Heart left ventricle (tissue), 16 donors: ENCODE results near the gene METTL2B. TPM values are rescaled to one million over a fixed set of nuclear protein-coding genes. Genes with fewer than 3 reads are reported as not detected.
"Not testable (repeated sequence)": the region's sequence is repeated elsewhere in the genome, so short reads cannot be mapped to it uniquely, and the experiment has no call there.

Source experiments
- ATAC-seq, 4 donors: fragments of 200-7000 bp; cut with Tn5 transposase; one replicate each; pipeline ENCODE4 v1.9.1; 2020 to 2022; ENCODE audit warnings: moderate library complexity in 4 of 4, mild to moderate bottlenecking in 3 of 4, moderate number of reproducible peaks in 1 of 4
- DNase-seq, 5 donors: peaks; one replicate each; pipeline ENCODE4 v3.0.0-alpha.2; 2020
- H3K27ac ChIP-seq, 12 donors: fragments of 200-600 bp; sonication (generic) in 4 of 12; one replicate each; pipeline versions ENCODE4 v1.5.0 to v1.8.0; 2016 to 2022; ENCODE audit warnings: mild to moderate bottlenecking in 2 of 12
- H3K27me3 ChIP-seq, 9 donors: fragments of 200-600 bp; sonication (generic) in 2 of 9; one replicate each; pipeline versions ENCODE4 v1.5.1 to v1.8.0; 2016 to 2022; ENCODE audit warnings: mild to moderate bottlenecking in 3 of 9
- H3K36me3 ChIP-seq, 9 donors: fragments of 200-600 bp; sonication (generic) in 2 of 9; one replicate each; pipeline versions ENCODE4 v1.5.0 to v1.8.0; 2018 to 2022; ENCODE audit warnings: mild to moderate bottlenecking in 2 of 9
- H3K4me1 ChIP-seq, 12 donors: fragments of 200-600 bp; sonication (generic) in 4 of 12; one replicate each; pipeline versions ENCODE4 v1.5.0 to v1.8.0; 2016 to 2022; ENCODE audit warnings: mild to moderate bottlenecking in 3 of 12
- H3K4me3 ChIP-seq, 12 donors: fragments of 200-600 bp; sonication (generic) in 4 of 12; one replicate each; pipeline versions ENCODE4 v1.5.0 to v1.8.0; 2017 to 2022; ENCODE audit warnings: mild to moderate bottlenecking in 9 of 12, moderate library complexity in 4 of 12
- H3K9me3 ChIP-seq, 12 donors: fragments of 200-600 bp; sonication (generic) in 4 of 12; one replicate each; pipeline versions ENCODE4 v1.5.0 to v1.8.0; 2016 to 2022; ENCODE audit warnings: mild to moderate bottlenecking in 1 of 12
- POLR2A ChIP-seq, 2 donors: fragments of 450-650 bp; IDR thresholded peaks; one replicate each; pipeline ENCODE4 v1.6.1; 2017; ENCODE audit warnings: antibody characterized with exemption in 2 of 2, mild to moderate bottlenecking in 2 of 2, moderate library complexity in 2 of 2
- WGBS, 4 donors: extraction: QIAGEN DNeasy Blood & Tissue Kit in 2 of 4; methylation state at CpG; one replicate each; pipeline versions ENCODE4 v1.1.5 to v1.1.7; 2013 to 2018; 5-methylcytosine and 5-hydroxymethylcytosine counted together
- intact Hi-C, 10 donors: fragments of 100-400 bp; cut with DNase I; formaldehyde crosslinking; loops; one replicate each; pipeline versions ENCODE4 v1.11.1 to v1.14.2; 2022
- polyA plus RNA-seq, 2 donors: library from polyadenylated mRNA; stranded (reverse); fragments of 200-250 nt; gene quantifications; one replicate each; pipeline ENCODE4 v1.2.3, GENCODE V29; 2013
- total RNA-seq, 9 donors: library from RNA; depleted of rRNA in 2 of 9; stranded (reverse); fragments of >200 nt in 2 of 9; fragmentation: NEBNext Ultra II Directional in 3 of 9; extraction: Animal tissue kit (Norgen Biotek cat#: 25700) in 3 of 9; gene quantifications; one replicate each; pipeline versions ENCODE4 v1.1.0 to v1.2.4, GENCODE V29; 2016 to 2023
- TF ChIP-seq, protein P1 (sequence below), 12 donors: fragments of 200-600 bp; sonication (generic) in 4 of 12; IDR thresholded peaks; one replicate each; pipeline versions ENCODE4 v1.5.0 to v1.8.0; 2018 to 2022; ENCODE audit warnings: antibody characterized with exemption in 12 of 12, mild to moderate bottlenecking in 5 of 12
- donor health status: ischemic (EF 13 %, LVEDD 7.1; RV severe dilation, severe dysfunction).
- donor health status: healthy with polysubstance abuse.
- donor health status: DM: no; HTN: yes; CAD: no.
- donor health status: DM: no; HTN: no; CAD: no.
- donor health status: ischemic (EF 25% LVEDD 6.9; RV normal size, moderate dysfunction).
- donor health status: ischemic (EF 25% LVEDD 5.7; RV mildly dilated, moderate dysfunction).
- donor health status: healthy.
- donor health status: DM: yes; HTN: yes; CAD: no.
- donor health status: ischemic (EF 35%, LVEDD 5.7; RV mildly dilated, moderate dysfunction).
- donor health status: nonischemic (EF 11% LVEDD 7.7; RV severe dilation, severe dysfunction).
- donor health status: DM: yes; HTN: yes; CAD: no.
- donor health status: PGD.
- donor health status: ischemic (EF 29% LVEDD 5.4; RV normal size, mild dysfunction).
- donor health status: nonischemic (EF 23%, LVEDD 6.1; RV moderate dilation, normal function).

METTL2B gene
- total and polyA plus RNA-seq, 11 donors: 9.1 to 24.6 (median 20.0) TPM

DNA sequence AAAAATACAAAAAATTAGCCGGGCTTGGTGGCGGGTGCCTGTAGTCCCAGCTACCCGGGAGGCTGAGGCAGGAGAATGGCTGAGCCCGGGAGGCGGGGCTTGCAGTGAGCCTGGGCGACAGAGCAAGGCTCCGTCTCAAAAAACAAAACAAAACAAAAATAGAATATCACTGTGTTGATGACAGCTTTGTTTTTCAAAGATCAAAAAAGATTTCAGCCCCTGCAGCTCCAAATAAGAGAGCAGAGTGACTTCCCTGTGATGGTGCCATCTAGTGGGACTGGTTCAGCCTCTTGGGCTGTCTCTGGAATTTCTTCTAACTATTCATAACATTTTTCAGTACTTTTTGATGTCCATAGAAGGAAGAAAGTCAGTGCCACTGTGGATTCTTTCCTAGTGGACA is 60.9 kb downstream of the METTL2B start:
- WGBS, 4 donors: 36 to 55% (median 51%) methylated on average over 7 of the region's 7 CpGs
- intact Hi-C loops: loop anchor here in 2 of 10 donors (5.0 to 10.0 kb wide), 2 partner anchors 63 to 65 kb away; partner anchors contain the start of gene METTL2B (in 1 of the 2)
- H3K9me3 ChIP-seq, DNase-seq, H3K27me3 ChIP-seq, H3K4me3 ChIP-seq: not testable (repeated sequence)
- peak overlapping the region in 1 of 12 donors; percentile 38 for H3K27ac ChIP-seq
- TF ChIP-seq, protein P1, sequence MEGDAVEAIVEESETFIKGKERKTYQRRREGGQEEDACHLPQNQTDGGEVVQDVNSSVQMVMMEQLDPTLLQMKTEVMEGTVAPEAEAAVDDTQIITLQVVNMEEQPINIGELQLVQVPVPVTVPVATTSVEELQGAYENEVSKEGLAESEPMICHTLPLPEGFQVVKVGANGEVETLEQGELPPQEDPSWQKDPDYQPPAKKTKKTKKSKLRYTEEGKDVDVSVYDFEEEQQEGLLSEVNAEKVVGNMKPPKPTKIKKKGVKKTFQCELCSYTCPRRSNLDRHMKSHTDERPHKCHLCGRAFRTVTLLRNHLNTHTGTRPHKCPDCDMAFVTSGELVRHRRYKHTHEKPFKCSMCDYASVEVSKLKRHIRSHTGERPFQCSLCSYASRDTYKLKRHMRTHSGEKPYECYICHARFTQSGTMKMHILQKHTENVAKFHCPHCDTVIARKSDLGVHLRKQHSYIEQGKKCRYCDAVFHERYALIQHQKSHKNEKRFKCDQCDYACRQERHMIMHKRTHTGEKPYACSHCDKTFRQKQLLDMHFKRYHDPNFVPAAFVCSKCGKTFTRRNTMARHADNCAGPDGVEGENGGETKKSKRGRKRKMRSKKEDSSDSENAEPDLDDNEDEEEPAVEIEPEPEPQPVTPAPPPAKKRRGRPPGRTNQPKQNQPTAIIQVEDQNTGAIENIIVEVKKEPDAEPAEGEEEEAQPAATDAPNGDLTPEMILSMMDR (IDR thresholded peaks at IDR 0.05): peak in 11 of 12 donors; percentile 11 to 58 (median 22)
- peaks cover 0 to 66% (median 41%) of the 10 kb centered on the region in 9 donors for H3K36me3 ChIP-seq
- peak; percentile 35 to 67 (median 58) for ATAC-seq
- H3K4me1 ChIP-seq: peaks cover 0 to 39% (median 25%) of the 10 kb centered on the region in 12 donors

DNA sequence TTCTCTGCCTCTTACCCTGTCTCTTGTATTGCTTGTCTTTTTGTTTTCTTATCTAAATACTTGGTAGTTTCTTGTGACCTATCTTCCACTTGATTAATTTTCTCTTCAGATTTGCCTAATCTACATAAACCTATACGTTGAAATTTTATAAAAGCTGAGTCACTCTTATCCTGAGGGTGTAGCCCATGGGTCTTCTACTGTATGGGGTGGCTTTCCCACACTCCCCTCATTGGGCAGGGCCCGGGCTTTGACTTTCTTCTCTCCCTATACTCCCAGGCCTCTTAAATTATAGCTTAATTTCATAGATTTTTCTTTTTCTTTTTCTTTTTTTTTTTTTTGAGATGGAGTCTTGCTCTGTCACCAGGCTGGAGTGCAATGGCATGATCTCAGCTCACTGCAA is 66.0 kb downstream of the METTL2B start:
- WGBS, 4 donors: 77 to 86% (median 81%) methylated on average over 2 of the region's 2 CpGs
- DNase-seq, intact Hi-C loops, ATAC-seq, H3K9me3 ChIP-seq, H3K27ac ChIP-seq, H3K27me3 ChIP-seq, H3K4me3 ChIP-seq: not testable (repeated sequence)
- Histone ChIP-seq H3K36me3 (peaks cover 0 to 84% (median 57%) of the 10 kb centered on the region in 9 donors), H3K4me1 (peaks cover 0 to 13% (median 3%) of the 10 kb centered on the region in 12 donors)

DNA sequence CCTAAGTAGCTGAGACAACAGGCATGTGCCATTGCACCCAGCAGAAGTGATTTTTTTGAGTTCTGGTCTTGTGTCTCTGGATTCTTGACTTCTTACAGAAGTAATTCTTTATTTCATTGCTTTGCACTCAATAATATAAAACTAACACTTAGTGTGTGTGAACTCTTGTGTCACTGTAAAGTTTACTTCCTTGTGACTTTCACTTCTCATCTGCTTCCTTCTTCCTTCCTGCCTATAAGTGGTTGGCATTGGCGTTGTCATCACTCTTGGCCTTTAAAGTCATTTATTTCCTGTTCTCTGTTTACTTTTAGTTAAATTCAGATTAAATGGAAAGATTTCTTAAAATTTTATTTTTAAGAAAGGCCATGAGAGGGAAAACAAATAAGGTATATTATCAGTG is 66.8 kb downstream of the METTL2B start:
- intact Hi-C loops, H3K9me3 ChIP-seq, H3K27me3 ChIP-seq, ATAC-seq, DNase-seq, H3K4me1 ChIP-seq, H3K27ac ChIP-seq, H3K4me3 ChIP-seq: not testable (repeated sequence)
- peaks cover 0 to 92% (median 64%) of the 10 kb centered on the region in 9 donors for H3K36me3 ChIP-seq
- 56 to 100% (median 60%) methylated on average over 1 of the region's 1 CpG for WGBS, 4 donors

DNA sequence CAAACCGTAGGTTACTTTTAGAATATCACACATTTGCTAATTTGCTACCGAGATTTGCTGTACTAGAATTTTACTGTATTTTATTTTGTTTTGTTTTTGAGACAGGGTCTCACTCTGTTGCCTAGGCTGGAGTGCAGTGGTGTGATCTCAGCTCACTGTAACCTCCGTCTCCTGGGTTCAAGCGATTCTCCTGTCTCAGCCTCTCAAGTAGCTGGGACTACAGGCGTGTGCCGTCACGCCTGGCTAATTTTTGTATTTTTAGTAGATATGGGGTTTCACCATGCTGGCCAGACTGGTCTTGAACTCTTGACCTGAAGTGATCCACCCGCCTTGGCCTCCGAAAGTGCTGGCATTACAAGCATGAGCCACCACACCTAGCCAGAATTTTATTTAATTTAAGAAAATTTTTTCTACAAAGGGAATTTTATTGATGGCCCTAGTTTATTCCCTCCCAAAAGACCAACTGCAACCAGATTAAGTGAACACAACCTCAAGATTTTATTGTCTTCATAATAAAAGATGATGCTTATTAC is 69.8 kb downstream of the METTL2B start:
- H3K4me1 ChIP-seq, H3K9me3 ChIP-seq, H3K27me3 ChIP-seq, DNase-seq, intact Hi-C loops, H3K27ac ChIP-seq, H3K4me3 ChIP-seq, ATAC-seq: not testable (repeated sequence)
- 95 to 98% (median 95%) methylated on average over 9 of the region's 9 CpGs for WGBS, 4 donors
- peaks cover 0 to 90% (median 53%) of the 10 kb centered on the region in 9 donors for H3K36me3 ChIP-seq

DNA sequence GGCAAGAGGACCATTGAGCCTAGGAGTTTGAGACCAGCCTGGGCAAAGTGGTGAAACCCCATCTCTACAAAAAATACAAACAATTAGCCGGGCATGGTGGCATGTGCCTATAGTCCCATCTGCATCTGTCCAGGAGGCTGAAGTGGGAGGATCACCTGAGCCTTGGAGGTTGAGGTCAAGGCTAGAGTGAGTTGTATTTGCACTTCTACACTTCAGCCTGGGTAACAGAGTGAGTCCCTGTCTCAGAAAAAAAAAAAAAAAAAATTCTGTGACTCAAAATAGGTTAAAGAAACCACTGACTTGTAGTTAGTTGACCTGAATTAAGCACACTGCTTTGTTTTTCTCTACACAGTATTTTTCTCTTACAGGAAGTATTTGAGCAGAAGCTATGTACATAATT is 74.4 kb downstream of the METTL2B start:
- ATAC-seq: no peak
- Histone ChIP-seq H3K27ac (no peak overlapping the region), H3K27me3 (no peaks in the 10 kb centered on the region), H3K36me3 (peaks cover 0 to 55% (median 30%) of the 10 kb centered on the region in 9 donors), H3K9me3 (no peaks in the 10 kb centered on the region), H3K4me1 (peaks cover 0 to 8% (median 0%) of the 10 kb centered on the region in 12 donors), H3K4me3 (no peak overlapping the region)
- intact Hi-C loops: no loop called here
- WGBS, 4 donors: 86 to 95% (median 90%) methylated on average over 1 of the region's 1 CpG
- TF ChIP-seq POLR2A (IDR thresholded peaks at IDR 0.05): no peak
- no peak for DNase-seq

DNA sequence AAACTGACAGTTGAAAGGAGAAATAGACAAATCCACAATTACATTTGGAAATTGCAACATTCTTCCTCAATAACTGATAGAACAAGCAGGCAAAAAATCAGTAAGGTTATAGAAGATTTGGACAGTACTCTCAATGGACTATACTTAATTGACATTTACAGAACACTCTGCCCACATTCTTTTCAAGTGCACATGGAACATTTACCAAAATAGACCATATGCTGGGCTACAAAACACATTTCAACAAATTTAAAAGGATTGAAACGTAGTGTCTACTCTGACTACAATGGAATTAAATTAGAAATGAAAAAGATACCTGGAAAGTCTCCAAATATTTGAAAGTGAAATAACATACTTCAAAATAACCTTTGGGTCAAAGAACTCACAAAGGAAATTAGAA is 77.8 kb downstream of the METTL2B start:
- H3K27ac ChIP-seq, H3K27me3 ChIP-seq, H3K4me3 ChIP-seq, DNase-seq, H3K9me3 ChIP-seq, intact Hi-C loops, H3K4me1 ChIP-seq: not testable (repeated sequence)
- 0 to 16% (median 11%) methylated on average over 1 of the region's 1 CpG for WGBS, 4 donors
- peaks cover 0 to 23% (median 6%) of the 10 kb centered on the region in 9 donors for H3K36me3 ChIP-seq
- peak in 3 of 4 donors; percentile 36 to 44 (median 38) for ATAC-seq

Other genes starting within 250 kb of the METTL2B start
- 1 to 10 TPM in 3 of 9 donors, under 1 TPM in 3, not detected in 3; 0.13 to 8.4 (median 1.3) TPM for gene LEP, start 235.5 kb upstream of the METTL2B start, total RNA-seq
- under 1 TPM; 0.12 to 0.34 TPM for gene LEP, start 235.5 kb upstream of the METTL2B start, polyA plus RNA-seq
- gene RBM28, start 132.8 kb upstream of the METTL2B start, total RNA-seq: 10 to 100 TPM; 12.0 to 29.0 (median 25.3) TPM
- gene RBM28, start 132.8 kb upstream of the METTL2B start, polyA plus RNA-seq: 10 to 100 TPM; 21.7 to 40.2 TPM
- gene PRRT4, start 115.1 kb upstream of the METTL2B start, total RNA-seq: 1 to 10 TPM in 8 of 9 donors, under 1 TPM in 1; 0.31 to 3.1 (median 1.9) TPM
- 1 to 10 TPM in 1 of 2 donors, under 1 TPM in 1; 0.51 to 2.7 TPM for gene PRRT4, start 115.1 kb upstream of the METTL2B start, polyA plus RNA-seq
- gene IMPDH1, start 66.8 kb upstream of the METTL2B start, total RNA-seq: 10 to 100 TPM; 12.3 to 65.3 (median 25.7) TPM
- 10 to 100 TPM; 16.6 to 23.6 TPM for gene IMPDH1, start 66.8 kb upstream of the METTL2B start, polyA plus RNA-seq
- gene HILPDA, start 20.9 kb upstream of the METTL2B start, total RNA-seq: 10 to 100 TPM in 3 of 9 donors, 1 to 10 TPM in 6; 6.1 to 17.7 (median 7.7) TPM
- 1 to 10 TPM; 7.5 to 8.5 TPM for gene HILPDA, start 20.9 kb upstream of the METTL2B start, polyA plus RNA-seq
- 1 to 10 TPM in 7 of 9 donors, under 1 TPM in 2; 0.31 to 4.0 (median 2.1) TPM for gene GARIN1A, start 195.5 kb downstream of the METTL2B start, total RNA-seq
- 1 to 10 TPM in 1 of 2 donors, under 1 TPM in 1; 0.57 to 4.6 TPM for gene GARIN1A, start 195.5 kb downstream of the METTL2B start, polyA plus RNA-seq